ENCODE measurements around the gene PES1. TPM values are rescaled to one million over a fixed set of nuclear protein-coding genes. Genes with fewer than 3 reads are reported as not detected.
"Not testable (repeated sequence)": the region's sequence is repeated elsewhere in the genome, so short reads cannot be mapped to it uniquely, and the experiment has no call there.

PES1 gene
- total and polyA plus RNA-seq, 12 donors = 16.3 to 51.7 (median 25.6) TPM

GRCh38 chr22:30564761-30565119 is 27.0 kb downstream of the PES1 start:
- H3K27ac ChIP-seq = no peak overlapping the region
- no peaks in the 10 kb centered on the region for H3K9me3 ChIP-seq
- no peaks in the 10 kb centered on the region for H3K36me3 ChIP-seq
- H3K4me3 ChIP-seq = no peak overlapping the region
- no peaks in the 10 kb centered on the region for H3K4me1 ChIP-seq
- H3K27me3 ChIP-seq = peaks cover 0 to 23% (median 6%) of the 10 kb centered on the region in 7 donors
- ATAC-seq (no peak), DNase-seq (no peak)
- intact Hi-C loops (cut with DNase I) = no loop called here
- 20 to 29% methylated on average over 3 of the region's 3 CpGs for WGBS, 2 donors
- no peak for TF ChIP-seq CTCF (IDR thresholded peaks at IDR 0.05)

- intact Hi-C loops (cut with DNase I) = no loop called here
- 54% methylated on average over 8 of the region's 8 CpGs for WGBS, 2 donors
- H3K27ac ChIP-seq = no peak overlapping the region
- DNase-seq (no peak), ATAC-seq (no peak)
- no peak overlapping the region for H3K4me3 ChIP-seq
- no peak for TF ChIP-seq CTCF (IDR thresholded peaks at IDR 0.05)
- H3K36me3 ChIP-seq = no peaks in the 10 kb centered on the region
- H3K9me3 ChIP-seq = no peaks in the 10 kb centered on the region
- H3K27me3 ChIP-seq = peaks cover 0 to 20% (median 6%) of the 10 kb centered on the region in 7 donors
- no peaks in the 10 kb centered on the region for H3K4me1 ChIP-seq
Measured at GRCh38 chr22:30564045-30564760, 27.5 kb downstream of the PES1 start.

GRCh38 chr22:30562366-30562765 is 29.3 kb downstream of the PES1 start:
- H3K36me3 ChIP-seq = no peaks in the 10 kb centered on the region
- no peak for ATAC-seq
- DNase-seq = no peak
- intact Hi-C loops (cut with DNase I) = no loop called here
- no peaks in the 10 kb centered on the region for H3K9me3 ChIP-seq
- no peak overlapping the region for H3K27ac ChIP-seq
- peaks cover 0 to 10% (median 5%) of the 10 kb centered on the region in 7 donors for H3K27me3 ChIP-seq
- no peak for TF ChIP-seq CTCF (IDR thresholded peaks at IDR 0.05)
- no peaks in the 10 kb centered on the region for H3K4me1 ChIP-seq
- no peak overlapping the region for H3K4me3 ChIP-seq
- WGBS, 2 donors = 81 to 85% methylated on average over 6 of the region's 6 CpGs

GRCh38 chr22:30561402-30562189 is 30.1 kb downstream of the PES1 start:
- TF ChIP-seq CTCF (IDR thresholded peaks at IDR 0.05) = no peak
- Histone ChIP-seq H3K4me3 (no peak overlapping the region), H3K27ac (no peak overlapping the region), H3K4me1 (no peaks in the 10 kb centered on the region), H3K9me3 (no peaks in the 10 kb centered on the region), H3K27me3 (peaks cover 0 to 7% (median 0%) of the 10 kb centered on the region in 7 donors), H3K36me3 (no peaks in the 10 kb centered on the region)
- WGBS, 2 donors = 56 to 57% methylated on average over 10 of the region's 10 CpGs
- DNase-seq = no peak
- intact Hi-C loops (cut with DNase I) = no loop called here
- no peak for ATAC-seq

GRCh38 chr22:30560643-30561202 is 31.0 kb downstream of the PES1 start:
- H3K9me3 ChIP-seq; H3K36me3 ChIP-seq; H3K27me3 ChIP-seq; H3K27ac ChIP-seq; H3K4me3 ChIP-seq; ATAC-seq; intact Hi-C loops (cut with DNase I); H3K4me1 ChIP-seq; DNase-seq: not testable (repeated sequence)
- WGBS, 2 donors = 85 to 90% methylated on average over 11 of the region's 11 CpGs
